Omental fat pad (tissue), 4 donors: ENCODE results near the gene NUDT3. TPM values are rescaled to one million over a fixed set of nuclear protein-coding genes. Genes with fewer than 3 reads are reported as not detected.
"Not testable (repeated sequence)": the region's sequence is repeated elsewhere in the genome, so short reads cannot be mapped to it uniquely, and the experiment has no call there.

Source experiments
- ATAC-seq: fragments of 150-250 bp; one replicate; pipeline ENCODE4 v1.9.1; 2016; ENCODE audit warnings: mild to moderate bottlenecking, moderate library complexity; ENCODE audit not compliant: low FRiP score
- DNase-seq: peaks from one replicate; pipeline ENCODE4 v3.0.0-alpha.2; 2019; ENCODE audit warnings: low spot score
- total RNA-seq, 4 donors: library from RNA; depleted of rRNA; stranded (reverse); fragments of >200 nt; gene quantifications; one replicate each; pipeline ENCODE4 v1.1.0, GENCODE V29; 2016
- TF ChIP-seq, protein P1 (sequence below), 3 donors: fragments of 450-650 bp; IDR thresholded peaks; one replicate each; pipeline ENCODE4 v1.5.1; 2016 to 2017; ENCODE audit warnings: antibody characterized with exemption in 3 of 3, mild to moderate bottlenecking in 3 of 3, moderate library complexity in 2 of 3

The NUDT3 gene
- total RNA-seq, 4 donors from 2014 or later: 21.3 to 46.0 (median 28.5) TPM

DNA sequence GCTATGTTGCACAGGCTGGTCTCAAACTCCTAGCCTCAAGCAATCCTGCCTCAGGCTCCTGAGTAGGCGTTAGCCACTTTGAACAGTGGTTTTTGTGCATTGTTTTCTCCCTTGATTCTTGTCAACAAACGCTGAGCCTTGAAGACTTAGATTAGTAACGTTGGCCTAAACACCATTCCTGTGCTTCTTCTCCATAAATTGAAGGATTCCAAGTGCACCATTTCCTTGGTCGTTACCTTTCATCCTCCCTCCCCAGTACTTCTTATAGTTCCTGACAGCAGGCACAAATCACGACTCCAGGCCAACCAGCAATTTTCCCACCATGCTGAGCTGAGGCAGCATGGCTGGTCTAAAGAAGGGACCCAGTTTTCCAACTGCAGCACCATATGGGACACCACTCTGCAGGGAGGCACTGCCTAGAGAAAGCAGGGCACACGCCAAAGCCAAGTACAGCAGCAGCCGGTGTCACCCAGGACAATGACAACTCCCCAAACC is 24.5 kb upstream of the NUDT3 start:
- ATAC-seq: no peak
- TF ChIP-seq, protein P1, sequence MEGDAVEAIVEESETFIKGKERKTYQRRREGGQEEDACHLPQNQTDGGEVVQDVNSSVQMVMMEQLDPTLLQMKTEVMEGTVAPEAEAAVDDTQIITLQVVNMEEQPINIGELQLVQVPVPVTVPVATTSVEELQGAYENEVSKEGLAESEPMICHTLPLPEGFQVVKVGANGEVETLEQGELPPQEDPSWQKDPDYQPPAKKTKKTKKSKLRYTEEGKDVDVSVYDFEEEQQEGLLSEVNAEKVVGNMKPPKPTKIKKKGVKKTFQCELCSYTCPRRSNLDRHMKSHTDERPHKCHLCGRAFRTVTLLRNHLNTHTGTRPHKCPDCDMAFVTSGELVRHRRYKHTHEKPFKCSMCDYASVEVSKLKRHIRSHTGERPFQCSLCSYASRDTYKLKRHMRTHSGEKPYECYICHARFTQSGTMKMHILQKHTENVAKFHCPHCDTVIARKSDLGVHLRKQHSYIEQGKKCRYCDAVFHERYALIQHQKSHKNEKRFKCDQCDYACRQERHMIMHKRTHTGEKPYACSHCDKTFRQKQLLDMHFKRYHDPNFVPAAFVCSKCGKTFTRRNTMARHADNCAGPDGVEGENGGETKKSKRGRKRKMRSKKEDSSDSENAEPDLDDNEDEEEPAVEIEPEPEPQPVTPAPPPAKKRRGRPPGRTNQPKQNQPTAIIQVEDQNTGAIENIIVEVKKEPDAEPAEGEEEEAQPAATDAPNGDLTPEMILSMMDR (IDR thresholded peaks at IDR 0.05): no peak
- no peak for DNase-seq

DNA sequence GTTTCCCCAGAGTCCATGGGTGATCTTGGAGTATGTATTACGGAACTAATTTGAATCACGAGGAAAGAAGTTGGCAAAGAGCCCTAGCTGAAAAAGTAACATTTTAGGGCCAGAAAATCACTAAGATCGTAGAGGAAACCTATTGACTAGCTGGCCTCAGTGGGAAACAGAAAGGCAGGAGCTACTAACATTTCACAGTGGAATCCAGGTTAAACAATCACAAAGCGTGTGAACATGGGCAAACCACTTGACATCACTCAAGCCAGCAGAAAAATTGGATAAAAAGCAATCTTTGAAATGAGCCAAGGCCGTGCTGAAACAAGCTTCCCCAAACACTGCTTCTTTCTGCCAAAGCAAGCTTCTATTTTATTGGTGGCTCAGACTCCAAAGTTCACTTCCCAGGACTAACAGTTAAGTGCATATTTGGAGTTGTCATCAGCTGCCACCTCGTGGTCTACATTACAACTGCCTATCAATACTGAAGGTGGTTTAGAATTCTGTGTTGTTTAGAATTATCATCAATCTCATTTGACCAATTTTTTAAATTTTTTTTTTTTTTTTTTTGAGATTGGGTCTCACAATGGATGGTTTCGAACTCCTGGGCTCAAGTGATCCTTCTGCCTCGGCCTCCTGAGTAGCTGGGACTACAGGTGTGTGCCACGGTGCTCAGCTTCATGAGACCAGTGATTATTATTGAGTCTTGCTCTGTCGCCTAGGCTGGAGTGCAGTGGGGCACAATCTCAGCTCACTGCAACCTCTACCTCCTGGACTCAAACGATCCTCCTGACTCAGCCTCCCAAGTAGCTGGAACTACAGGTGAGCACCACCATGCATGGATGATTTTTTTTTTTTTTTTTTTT is 22.8 kb upstream of the NUDT3 start:
- DNase-seq: no peak
- TF ChIP-seq, protein P1 (IDR thresholded peaks at IDR 0.05): no peak
- peak; percentile 77 for ATAC-seq

DNA sequence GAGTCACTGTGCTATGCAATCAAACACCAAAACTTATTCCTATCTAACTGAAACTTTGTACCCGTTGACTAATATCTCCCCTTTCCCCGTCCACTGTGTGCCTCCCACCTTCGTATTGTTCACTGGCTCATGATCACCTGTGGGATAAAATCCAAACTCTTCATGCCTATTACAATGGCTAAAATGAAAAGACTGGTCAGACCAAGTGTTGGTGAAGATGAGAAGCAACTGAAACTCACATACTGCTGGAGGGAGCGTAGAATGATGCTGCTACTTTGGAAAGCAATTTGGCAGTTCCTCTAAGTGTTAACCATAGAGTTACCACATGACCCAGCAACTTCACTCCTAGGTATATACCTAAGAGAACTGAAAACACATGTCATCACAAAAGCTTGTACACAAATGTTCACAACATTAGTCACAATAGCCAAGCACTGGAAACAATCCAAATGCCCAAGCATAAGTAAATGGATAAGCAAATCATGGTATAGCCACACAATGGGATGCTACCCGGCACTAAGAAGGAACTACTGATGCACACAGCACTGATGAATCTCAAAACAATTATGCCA is 20.3 kb upstream of the NUDT3 start:
- ATAC-seq (no peak), DNase-seq (no peak)
- TF ChIP-seq, protein P1 (IDR thresholded peaks at IDR 0.05): no peak

DNA sequence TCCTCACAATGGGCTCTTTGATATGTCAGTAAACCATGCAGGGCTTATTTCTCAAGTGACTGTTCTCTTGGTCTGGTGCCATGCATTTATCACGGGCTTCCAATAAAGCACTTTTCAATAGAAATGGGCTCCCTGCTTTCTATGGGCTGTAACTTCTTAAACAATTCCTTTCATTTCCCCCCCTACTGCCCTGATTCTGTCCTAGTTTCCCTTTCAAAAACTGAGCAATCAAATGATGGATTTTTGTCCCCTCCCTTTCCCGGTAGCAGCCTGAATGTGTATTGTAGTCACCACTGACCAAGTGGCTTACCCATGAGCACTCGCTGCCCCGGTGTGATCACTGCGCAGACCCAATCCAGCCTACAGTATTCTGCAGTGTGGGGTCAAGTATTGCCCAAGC is 19.5 kb upstream of the NUDT3 start:
- TF ChIP-seq, protein P1 (IDR thresholded peaks at IDR 0.05): no peak
- DNase-seq: no peak
- ATAC-seq: no peak

DNA sequence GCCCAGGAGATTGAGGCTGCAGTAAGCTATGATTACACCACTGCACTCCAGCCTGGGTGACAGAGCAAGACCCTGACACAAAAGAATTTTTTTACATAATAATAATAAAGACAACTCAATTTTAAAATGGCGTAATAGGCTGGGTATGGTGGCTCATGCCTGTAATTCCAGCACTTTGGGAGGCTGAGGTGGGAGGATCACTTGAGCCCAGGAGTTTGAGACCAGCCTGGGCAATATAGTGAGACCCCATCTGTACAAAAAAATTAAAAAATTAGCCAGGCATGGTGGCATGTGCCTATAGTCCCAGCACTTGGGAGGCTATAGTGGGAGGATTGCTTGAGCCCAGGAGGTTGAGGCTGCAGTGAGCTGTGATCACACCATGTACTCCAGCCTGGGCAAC is 15.4 kb upstream of the NUDT3 start:
- ATAC-seq, DNase-seq: not testable (repeated sequence)

DNA sequence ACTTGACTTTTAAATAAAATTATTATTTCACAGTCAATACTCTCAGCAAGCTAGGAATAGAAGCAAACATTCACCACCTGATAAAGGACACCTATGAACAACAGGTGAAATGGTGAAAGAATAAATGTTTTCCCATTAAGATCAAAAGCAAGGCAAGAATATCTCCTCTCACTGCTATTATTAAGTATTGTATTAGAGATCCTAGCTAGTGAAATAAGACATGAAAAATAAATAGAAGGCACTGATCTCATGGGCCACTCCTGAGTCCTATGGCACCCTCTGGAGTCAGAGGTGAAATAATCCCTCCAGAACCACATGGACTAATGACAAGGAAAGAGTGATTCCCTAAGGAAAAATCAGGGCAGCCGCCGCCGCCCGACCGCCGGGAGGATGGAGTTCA is 4.0 kb upstream of the NUDT3 start:
- TF ChIP-seq, protein P1 (IDR thresholded peaks at IDR 0.05): no peak
- ATAC-seq: no peak
- no peak for DNase-seq

DNA sequence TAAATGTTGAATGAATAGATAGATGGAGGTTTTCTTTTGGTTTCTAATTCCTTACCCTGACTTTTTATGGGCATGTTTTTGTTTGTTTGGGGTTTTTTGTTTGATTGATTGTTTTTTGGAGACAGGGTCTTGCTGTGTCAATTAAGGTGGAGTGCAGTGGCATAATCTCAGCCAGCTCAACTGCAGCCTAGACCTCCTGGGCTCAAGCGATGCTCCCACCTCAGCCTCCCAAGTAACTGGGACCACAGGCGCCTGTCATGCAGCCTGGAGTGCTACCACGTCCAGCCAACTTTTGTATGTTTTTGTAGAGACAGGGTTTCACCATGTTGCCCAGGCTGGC is 1.5 kb upstream of the NUDT3 start:
- ATAC-seq (no peak), DNase-seq (no peak)
- TF ChIP-seq, protein P1 (IDR thresholded peaks at IDR 0.05): no peak
